GM21723 (cell line): ENCODE measurements around the gene IL1RAP.

Experiments
- ATAC-seq: cut with Tn5 transposase; IDR thresholded peaks from one replicate; pipeline ENCODE4 v1.9.1; 2021; ENCODE audit warnings: mild to moderate bottlenecking, moderate library complexity; ENCODE audit not compliant: unreplicated experiment

IL1RAP gene

DNA sequence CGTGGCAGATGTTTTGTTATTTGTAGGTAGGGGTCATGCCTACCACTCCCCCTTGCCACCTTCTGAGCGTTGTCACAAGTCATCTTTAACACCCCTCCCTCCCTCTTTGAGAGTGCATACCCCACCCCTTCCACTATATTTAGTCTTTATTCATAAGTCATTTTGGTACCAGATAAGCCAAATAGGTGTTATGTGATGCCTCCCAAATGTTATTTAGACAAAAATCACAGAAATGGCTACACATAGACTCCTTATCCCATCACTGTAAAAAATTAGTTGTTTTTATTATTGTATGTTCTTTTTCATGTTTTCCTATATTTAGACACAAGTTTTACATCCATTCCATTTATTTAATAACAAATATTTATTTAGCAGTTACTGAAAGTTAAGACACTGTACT lies 93.1 kb downstream of the IL1RAP start:
- ATAC-seq = no peak

DNA sequence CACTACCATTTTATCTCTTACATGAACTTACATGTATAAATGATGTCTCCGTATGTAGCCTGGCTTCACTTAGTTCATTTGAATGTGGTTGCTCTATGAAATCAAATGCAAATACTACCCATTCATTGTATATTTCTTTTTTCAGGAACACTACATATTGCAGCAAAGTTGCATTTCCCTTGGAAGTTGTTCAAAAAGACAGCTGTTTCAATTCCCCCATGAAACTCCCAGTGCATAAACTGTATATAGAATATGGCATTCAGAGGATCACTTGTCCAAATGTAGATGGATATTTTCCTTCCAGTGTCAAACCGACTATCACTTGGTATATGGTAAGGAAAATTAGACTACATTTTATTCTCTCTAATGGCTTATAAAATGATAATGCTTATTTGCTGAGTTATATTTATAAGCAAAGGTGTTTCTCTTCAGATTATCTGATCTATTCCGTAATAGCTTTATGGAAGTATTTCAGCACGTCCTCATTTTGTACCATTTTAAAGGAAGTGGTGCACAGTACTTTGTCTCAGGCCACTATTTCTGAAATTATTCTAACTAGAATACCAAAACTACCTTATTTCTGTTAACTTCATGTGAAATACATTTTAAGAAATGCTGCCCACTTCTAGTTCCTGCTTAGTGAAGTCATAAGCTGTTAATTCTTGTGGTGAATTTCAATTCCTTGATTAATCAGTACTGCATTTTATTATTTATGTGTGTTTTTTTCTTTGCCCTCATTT lies 95.1 kb downstream of the IL1RAP start:
- ATAC-seq = no peak

DNA sequence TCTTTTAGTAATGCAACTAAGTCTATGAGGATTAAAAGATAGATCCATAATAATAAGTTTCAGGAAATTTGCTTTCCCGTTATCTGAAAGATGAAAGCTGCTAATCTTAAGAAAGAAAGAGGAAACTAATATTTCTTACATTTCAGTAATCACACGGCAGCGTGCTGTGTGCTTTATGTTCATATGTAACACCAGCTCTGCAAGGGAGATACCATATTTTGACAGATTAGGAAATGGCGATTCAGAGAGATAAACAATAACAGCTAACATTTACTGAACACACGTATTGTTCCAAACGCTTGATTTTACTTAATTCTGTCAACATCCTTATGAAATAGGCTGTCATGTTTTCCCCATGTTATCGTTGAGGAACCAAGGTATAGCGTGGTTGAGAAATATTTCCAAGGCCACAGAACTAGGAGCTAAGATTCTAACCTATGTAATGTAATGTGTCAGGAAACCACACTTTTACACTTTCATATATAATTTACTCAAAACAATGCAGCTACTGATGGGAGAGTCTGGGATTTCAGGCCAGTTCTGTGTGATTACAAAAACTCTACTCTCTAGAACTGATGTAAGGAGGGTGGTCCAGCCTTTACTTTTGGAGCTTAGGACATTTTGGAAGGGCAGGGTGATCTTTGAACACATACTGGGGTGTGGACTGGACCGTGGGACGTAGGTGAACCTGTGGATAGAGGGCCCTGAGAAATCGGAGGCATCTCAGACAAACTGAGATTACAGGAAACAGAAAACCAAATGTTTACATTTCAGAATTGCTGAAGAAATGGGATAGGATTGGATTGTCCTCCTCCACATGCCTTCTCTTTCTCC lies 100.6 kb downstream of the IL1RAP start:
- no peak for ATAC-seq

DNA sequence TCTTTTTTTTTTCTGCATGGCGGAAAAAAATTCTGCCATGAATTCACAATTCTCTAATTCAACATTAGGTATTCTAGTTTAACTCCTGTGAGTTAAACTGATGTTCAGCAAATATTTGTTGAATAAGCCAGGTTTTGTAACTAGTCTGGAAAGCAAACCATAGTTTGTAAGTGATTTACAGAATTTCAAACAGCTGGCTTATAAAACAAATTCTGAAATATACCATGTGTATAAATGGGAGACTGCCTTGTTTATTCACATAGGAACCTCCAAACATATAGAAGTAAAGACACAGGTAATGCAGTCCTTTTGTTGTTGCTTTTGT lies 101.1 kb downstream of the IL1RAP start:
- ATAC-seq = no peak

DNA sequence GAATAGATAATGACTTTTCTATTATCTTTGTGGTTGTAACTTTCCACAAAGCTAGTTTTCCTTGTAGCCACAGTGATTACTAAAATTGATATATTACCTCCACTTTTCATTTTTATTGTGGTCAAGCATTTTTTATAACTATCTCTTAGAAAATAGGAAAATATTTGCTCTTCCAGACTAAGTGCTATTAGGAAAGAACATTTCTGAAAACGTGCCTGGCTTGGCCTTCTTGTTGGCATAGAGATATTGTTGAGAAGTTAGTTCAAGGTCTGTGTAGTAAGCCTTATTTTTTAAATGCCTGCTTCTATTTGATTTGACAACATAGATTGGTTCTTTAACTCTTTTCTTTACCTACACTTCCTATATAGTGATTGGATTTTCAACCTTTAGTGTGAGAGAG lies 101.7 kb downstream of the IL1RAP start:
- no peak for ATAC-seq

DNA sequence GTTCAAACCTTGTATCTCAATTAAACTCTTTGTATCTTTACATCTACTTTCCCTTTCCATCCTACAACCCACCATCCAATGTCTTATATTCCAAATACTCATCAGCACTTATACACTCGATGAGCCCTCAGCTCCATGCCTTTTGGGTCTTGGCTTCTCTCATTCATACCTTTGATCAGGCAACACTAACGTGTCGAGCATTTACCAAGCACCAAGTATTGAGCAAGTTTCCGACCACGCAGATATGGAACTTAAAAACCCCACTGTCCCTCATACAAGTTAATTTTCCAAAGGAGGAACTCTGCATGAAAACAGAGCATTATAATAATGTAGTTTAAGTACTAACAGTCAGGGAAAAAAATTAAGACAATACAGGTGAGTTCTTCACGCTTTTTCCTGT lies 102.8 kb downstream of the IL1RAP start:
- no peak for ATAC-seq

DNA sequence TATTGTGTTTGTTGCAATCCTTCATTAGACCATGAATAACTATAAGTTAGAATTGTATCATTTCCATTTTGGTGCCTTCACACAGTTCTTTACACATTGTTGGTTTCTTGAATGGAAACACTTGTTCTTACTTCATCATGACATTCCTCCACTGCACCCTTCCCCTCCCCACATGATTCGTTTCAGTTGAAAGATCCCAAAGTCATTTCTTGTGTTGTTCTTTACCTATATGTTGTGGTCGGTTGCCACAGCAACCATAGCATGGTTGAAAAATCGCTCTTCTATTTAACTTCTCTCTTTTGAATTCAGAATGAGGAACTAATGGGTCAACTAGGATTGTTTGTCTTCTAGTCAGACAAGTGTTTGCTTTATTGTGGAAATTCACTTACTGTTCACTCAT lies 103.3 kb downstream of the IL1RAP start:
- peak; percentile 72 for ATAC-seq

DNA sequence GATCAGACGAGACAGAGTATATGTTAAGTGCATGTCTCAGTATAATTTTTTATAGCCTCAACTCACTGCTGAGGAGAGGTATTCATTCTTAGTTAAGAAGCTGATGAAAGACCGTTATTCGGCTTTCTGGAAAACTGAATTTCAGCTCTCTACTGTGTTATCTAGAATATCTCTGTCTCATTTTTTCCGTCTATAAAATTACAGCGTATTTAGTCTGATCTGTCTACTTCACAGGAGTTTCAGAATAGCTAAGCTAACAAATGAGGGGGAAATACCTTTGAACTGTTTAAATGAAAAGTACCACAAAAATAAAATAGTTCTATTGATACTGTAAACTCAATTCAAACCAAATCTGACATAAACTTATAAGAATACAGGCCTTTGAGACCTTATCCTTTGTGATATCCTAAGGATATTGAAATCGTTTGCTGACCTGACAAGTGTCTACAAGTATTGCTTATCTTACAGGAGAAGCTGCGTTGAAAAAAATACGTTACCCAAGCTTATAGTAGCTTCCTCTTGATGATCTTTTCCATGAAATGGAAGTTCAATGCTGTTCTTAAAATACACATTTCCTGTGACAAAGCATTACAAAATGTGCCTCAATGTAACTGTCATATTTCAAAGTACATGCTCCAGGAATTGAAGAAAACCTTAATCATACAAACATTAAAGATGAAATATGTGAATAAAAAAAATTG lies 104.6 kb downstream of the IL1RAP start:
- ATAC-seq = peak; percentile 59

DNA sequence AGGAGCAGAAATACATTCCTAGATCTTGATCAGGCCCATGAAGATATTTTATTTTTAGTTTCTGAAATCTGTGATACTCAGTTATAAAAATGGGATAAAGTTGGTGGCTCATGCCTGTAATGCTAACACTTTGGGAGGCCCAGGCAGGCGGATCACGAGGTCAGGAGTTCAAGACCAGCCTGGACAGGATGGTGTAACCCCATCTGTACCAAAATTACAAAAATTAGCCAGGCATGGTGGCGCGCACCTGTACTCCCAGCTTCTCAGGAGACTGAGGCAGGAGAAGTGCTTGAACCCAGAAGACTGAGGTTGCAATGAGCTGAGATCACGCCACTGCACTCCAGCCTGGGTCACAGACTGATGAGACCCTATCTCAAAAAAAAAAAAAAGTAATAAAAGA lies 105.5 kb downstream of the IL1RAP start:
- no peak for ATAC-seq

DNA sequence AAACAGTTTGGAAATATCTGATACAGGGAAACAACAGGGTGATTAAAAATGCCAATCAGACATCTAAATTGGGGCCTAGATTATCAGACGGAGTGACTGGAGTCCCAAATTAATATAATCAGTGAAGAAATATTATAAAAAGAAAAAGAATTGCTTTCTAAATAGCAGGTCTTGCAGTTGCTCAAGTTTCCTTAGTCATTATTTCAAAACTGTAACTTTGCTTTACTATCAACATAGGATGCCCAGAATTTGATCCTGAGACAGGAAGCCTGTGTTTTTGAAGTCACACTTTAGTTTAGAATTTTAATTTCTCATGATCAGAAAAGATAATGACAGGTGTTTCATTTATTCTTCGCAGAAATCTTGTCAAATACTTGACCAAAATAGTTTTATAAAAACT lies 105.9 kb downstream of the IL1RAP start:
- ATAC-seq = no peak

DNA sequence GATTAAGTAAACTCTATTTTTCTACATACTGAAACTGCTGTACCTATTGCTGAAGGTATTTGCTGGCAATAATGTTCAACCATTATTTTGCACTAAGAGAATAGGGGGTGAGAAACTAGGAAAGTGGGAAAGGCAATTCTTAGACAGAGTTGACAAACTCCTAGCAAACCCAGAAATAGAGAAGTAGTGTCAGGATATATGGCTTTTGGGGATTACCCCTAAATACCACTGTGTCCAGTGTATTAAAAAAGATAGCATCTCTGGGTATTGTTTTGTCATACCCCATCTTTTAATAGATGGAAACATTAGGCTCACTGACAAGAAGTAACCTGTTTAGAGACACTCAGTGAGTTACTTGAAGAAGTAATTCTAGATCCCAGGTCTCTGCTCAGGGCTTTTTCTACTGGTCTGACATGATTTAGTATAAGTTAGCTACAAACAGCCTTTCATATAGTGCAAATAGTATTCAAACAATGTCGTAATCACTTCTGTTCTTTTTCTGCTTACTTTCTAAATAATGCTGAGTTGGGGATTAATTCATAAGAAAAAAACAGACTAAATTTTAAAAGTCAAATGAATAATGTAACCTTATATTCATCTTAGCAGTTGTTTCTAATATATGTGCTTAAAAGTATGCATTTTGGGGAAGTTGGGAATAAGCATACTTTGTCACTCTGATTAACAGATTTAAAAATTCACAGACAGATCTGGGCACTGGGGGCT lies 107.2 kb downstream of the IL1RAP start:
- no peak for ATAC-seq

DNA sequence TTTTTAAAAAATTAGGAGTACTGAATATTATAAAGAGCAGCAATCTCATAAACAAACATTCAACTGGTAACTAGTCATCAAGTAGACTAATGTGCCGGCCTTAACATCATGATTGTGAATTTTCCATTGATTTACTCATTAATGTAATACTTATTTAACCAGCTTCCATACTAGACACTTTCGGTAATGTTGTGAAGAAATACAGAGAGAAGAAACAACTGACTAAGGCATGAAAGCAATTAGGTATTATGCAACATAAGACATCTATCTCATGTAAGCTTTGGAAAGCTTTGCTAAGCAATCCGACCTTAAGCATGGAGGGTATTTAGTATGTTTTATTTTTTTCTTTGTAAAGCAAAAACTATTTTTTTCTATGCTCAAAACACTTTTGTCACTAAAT lies 108.0 kb downstream of the IL1RAP start:
- ATAC-seq = no peak

DNA sequence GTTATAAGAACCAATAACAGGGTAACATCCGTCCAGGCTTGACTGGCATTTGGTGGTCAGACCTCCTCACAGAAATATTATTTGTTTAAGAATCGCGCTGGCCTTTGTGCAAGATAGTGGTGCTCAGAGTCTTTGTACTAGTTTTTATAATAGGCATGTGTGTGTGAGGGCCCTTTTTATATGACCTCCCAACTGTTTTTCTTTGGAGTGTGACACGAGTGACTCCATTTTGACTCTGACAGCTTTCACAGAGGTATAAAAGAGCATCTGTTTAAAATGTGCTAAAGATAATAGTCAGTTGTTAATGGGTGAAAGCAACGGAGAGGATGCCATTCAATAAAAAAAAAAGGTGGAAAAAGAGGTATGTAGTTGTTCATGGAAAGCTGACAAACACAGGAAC lies 110.4 kb downstream of the IL1RAP start:
- no peak for ATAC-seq

DNA sequence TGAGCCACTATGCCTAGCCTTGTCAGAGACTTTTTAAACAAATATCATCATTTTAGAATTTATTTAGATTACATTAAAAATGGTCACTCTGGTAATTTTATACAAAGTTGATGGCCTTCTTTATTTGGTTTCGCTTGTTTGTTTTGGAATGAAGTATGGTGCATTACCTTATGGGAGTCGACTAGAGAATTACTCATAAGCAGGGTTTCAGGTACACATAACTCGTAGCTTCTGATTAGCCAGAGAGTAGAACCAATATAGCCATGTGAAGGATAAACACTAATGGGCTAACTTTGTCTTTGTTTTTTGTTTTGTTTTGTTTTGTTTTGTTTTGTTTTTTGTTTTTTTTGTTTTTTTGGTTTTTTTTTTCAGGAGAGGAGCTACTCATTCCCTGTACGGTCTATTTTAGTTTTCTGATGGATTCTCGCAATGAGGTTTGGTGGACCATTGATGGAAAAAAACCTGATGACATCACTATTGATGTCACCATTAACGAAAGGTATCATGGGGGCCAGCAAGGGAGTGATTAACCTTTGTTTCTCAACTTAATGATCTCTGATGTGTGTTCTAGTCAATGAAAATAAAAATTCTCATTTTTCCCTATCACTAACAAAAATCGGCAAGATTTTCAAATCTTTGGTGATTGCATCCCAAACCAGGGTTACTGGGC lies 113.2 kb downstream of the IL1RAP start:
- ATAC-seq = no peak

DNA sequence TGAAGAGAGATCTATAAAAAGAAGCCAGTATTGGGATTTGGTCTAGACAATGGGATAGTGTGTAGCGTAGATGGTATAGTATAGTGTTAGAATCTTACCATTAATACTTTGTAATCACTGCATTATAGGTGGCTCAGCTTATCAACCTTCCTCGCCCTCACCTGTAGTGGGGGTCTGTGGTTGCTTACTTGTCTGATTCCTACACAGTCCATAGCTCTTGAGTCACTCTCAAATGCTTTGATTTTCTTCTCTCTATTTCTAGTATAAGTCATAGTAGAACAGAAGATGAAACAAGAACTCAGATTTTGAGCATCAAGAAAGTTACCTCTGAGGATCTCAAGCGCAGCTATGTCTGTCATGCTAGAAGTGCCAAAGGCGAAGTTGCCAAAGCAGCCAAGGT lies 115.2 kb downstream of the IL1RAP start:
- no peak for ATAC-seq

DNA sequence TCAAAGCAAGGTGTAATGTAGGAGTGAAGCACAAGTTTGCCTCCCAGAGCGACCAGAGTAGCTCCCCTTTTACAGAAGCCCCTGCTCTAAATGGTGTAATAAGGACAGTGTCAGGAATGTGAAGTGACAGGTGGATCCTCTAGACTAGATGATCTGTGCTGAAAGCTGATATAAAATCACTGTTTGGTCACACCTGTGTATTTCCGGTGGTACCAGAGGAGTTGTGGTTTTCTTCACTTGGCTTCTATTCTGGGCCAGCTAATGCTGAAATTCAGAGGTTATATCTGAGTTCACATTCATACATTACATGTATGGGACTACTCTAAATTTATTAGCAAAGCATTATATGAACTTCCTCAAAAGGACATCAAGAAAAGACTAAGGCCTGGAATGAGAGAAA lies 117.4 kb downstream of the IL1RAP start:
- ATAC-seq = no peak

DNA sequence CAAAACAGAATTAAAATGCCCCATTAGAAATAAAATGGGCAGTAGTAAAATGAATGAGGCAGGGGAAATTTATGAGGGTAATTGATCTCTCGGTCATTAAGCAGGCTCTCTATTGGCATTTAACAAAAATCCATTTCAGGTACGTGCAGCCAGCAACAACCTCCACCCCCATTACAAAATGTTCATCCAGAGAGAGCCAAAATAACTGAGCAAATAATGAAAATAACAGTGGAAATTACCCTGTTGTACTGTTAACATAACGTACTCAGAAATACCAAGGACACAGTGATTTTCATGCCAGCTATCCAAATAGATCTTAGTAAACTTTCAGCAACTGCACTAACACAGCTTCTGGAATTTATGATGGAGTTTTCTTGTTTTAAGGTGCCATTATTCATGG lies 127.7 kb downstream of the IL1RAP start:
- no peak for ATAC-seq

DNA sequence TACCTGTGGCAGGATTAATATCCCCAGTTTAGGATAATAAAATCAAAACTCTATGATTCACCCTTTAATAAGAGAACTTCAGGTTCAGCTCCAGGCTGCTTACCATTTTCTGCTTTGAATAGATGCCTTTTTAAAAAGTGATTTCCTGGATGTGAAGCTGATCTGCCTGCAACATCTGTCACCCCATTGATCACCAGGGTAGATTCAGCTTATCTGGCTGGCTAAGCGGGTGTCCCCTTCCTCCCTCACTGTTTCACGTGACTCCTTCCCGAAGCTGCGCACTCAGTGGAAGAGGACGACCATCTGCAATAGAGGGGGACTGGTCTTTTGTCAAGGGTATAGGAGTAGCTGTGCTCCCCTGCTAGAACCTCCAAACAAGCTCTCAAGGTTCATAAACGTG lies 128.1 kb downstream of the IL1RAP start:
- ATAC-seq = no peak

DNA sequence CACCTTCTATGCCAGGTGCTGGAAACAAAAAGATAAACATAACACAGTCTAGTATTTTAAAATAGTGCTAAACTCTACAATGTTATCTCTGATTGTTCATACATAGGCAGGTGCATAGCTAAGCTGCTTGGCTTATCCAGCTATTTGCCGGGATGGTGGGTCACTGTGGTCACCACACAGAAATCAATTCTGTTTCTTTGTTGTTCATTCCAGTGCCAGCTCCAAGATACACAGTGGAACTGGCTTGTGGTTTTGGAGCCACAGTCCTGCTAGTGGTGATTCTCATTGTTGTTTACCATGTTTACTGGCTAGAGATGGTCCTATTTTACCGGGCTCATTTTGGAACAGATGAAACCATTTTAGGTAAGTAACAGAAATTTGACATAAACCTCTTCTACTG lies 130.2 kb downstream of the IL1RAP start:
- ATAC-seq = no peak

DNA sequence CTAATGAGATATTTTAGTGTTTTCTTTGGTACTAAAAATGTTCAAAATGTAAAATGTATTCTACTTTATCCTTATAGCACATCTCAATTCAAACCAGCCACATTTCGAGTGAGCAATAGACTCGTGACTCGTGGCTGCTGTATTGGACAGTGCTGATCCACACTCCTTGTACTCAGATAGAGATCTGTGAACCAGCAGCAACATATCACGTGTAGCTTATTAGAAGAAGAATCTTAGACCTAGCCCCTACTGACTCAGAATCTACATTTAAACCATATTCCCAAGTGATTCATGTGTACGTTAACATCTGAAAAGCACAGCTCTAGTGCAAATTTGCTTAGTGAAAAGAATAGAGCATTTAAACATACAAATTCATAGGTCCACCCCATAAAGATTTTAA lies 130.9 kb downstream of the IL1RAP start:
- ATAC-seq = no peak

DNA sequence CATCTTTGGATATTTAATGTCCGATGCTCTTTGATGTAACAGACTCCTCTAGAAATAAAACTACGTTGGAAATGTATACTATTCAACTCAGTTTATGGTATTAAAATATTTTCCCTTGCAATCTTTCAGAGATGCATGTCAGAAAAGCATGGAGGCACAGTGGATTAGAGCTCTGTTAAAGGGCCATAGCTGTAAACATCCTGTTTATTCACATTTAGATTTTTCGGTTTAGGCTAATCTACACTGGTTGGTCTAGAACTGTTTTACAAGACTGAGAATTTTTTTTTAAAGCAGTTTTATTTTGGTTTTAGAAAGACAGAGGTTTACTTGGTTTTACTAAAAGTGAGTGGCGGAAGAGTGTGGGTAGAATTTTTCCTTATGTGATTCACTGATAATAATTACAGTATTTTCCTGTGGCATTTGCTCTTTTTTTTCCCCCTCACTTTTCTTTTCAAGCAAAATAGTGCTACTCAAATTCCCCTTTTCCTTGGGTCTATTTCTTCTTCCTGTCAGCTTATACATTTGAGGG lies 132.1 kb downstream of the IL1RAP start:
- no peak for ATAC-seq
